GM21526 (cell line): Measurements from ENCODE around the gene EEA1.
"Not testable (repeated sequence)": the region's sequence is repeated elsewhere in the genome, so short reads cannot be mapped to it uniquely, and the experiment has no call there.

ENCODE experiments used
- ATAC-seq: cut with Tn5 transposase; IDR thresholded peaks from one replicate; pipeline ENCODE4 v1.9.1; 2021; ENCODE audit warnings: moderate library complexity; ENCODE audit not compliant: unreplicated experiment, low FRiP score

The EEA1 gene

GRCh38 chr12:92827836-92828431 lies 101.2 kb downstream of the EEA1 start:
- ATAC-seq, result no peak

DNA sequence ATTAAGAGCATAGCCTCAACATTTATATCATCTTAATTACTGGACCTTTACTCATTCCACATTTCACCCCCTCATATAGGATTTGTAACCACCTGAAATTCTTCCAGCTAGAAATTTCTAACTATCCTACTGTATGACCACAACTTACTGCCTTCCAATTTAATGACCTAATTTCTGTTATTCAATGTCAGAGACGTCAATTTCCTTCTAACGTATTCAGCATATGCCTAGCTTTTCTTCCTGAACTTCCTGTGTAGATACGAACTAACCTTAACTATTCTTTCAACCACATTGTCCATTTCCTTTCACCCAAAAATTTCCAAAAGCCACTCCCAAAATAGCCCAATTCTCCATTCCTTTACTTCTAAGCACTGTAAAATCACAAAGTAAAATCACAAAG lies 108.0 kb downstream of the EEA1 start:
- no peak for ATAC-seq

DNA sequence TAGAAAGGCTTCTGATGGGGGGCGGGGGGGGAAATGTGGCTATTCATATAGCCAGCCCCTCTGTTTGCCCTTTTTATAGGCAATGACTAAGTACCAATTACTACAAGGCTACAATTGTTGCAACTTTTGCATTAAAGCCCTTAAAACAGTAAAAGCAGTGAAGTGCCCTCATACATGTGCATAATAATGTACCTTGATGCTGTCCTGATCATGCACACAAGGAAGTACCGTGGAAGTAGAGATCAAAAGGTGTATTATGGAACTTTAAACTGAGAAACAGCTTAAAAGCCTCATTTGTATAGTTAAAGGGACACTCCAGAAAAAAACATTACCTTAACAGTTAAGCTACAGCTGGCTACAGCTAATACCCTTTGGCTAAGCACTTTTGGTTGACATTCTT lies 114.5 kb downstream of the EEA1 start:
- no peak for ATAC-seq

DNA sequence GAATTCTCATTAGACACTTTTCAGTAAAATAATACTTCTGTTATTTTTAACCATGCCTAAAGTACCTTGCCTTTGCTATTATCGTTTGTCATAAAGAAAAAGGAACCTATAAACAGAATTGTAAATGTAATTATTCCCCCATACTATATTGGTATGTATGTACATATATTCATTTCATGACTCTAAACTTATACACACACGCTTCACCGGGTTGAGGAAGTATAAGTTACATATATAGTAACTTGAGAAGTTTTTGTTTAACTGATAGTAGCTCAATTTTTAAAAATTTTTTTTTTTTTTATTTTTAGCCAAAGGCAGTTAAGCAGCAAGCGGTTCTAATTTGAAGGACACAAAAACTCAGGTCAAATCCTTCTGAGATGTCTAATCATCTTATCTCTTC lies 118.7 kb downstream of the EEA1 start:
- peak; percentile 59 for ATAC-seq

- ATAC-seq, result no peak
These were observed 125.2 kb downstream of the EEA1 start for GRCh38 chr12:92803903-92804302.

- ATAC-seq, result no peak
These were observed 126.2 kb downstream of the EEA1 start for GRCh38 chr12:92802906-92803305.

DNA sequence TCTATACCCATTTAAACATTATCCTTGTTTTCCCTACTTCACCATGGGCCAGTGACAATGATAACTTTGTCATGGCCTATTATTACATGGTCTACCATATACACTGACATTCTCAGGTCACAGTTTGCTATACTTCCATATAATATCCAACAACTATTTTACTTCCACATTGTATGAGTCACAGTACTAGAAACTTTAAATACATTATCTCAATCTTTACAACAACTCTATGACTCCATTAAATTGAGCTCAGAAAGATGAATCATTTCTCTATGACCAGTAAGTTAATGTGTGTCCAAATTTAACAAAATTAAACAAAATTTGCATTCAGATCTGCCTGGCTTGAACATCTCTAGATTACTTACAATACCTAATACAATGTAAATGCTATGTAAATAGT lies 132.4 kb downstream of the EEA1 start:
- no peak for ATAC-seq

GRCh38 chr12:92794814-92795213 lies 134.3 kb downstream of the EEA1 start:
- ATAC-seq, result no peak

- ATAC-seq, result not testable (repeated sequence)
These were observed 134.7 kb downstream of the EEA1 start for GRCh38 chr12:92794356-92794755.

DNA sequence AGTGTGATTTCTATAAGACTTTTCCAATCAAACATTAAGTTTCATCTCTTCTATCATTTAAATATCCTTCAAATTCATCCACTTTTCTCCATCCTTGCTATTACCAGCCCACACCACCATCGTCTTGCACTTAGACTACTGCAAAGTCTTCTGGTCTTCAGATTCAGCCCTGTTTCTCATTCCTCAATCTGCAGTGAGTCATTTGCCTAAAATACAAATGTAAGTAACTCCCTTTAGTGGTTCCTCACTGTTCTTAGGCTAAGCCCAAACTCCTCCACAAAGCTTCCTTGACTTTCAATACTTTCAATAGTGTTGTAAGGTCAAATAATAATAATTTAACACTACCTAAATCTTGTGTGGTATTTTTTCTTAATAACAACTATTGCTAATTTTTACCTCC lies 143.1 kb downstream of the EEA1 start:
- ATAC-seq, result no peak

DNA sequence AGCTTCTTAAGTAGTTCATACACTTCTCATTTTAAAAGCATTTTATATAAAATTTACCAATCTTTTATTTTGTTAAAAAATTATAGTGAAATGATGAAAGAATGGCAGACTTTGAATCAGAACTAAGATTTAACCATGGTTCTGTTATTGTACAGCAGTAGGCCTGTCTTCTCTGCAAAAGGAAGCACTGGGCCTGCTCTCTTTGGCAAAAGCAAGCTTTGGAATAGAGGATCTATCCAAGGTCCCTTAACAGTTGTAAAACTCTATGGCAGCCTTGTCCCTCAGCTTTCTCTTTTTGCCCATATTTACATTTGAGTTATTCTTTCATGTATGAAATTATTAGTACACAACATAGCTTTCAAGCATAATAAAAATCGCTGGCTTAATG lies 143.5 kb downstream of the EEA1 start:
- no peak for ATAC-seq

- ATAC-seq, result peak; percentile 96
These were observed 144.1 kb downstream of the EEA1 start for GRCh38 chr12:92784797-92785562.

DNA sequence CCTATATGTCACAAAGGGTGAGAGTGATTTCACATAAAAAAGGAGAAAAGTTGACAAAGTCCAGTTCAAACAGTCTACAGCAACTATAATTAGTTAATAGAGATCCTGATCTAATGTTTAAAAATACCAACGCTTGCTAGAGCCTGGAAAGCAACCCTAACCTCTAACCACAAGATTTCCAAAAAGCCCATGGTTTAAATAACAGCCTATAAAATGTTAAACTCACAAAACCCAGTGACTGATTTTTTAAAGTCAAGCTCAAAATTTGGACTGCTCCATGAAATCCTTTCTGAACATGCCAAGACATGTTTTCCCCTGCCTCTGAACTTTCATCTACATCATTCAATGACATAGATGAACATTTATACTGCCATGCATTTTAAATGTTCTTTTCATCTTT lies 144.7 kb downstream of the EEA1 start:
- ATAC-seq, result no peak

DNA sequence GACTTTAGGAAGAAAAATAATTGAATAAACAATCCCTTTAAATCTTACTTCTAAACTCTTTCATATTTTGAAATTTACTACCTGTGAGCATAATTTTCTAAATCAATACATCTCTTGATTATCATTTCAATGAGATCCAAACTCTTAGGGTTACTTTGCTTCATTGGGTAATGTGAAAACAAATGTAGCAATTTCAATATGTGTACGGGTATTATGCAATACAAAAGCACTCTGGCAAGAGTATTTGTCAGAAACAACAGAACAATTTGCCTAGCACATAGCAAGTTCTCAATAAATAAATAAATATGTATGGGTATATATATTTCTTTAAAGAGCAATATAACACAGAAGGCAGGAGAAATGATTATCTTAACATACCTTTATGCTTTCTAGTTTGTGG lies 149.2 kb downstream of the EEA1 start:
- ATAC-seq, result no peak

- no peak for ATAC-seq
These were observed 150.6 kb downstream of the EEA1 start for GRCh38 chr12:92778525-92778924.

- ATAC-seq, result no peak
These were observed 153.7 kb downstream of the EEA1 start for GRCh38 chr12:92775416-92775815.

- ATAC-seq, result no peak
These were observed 158.1 kb downstream of the EEA1 start for GRCh38 chr12:92771001-92771400.

- ATAC-seq, result peak; percentile 77
These were observed 159.8 kb downstream of the EEA1 start for GRCh38 chr12:92769124-92769901.

DNA sequence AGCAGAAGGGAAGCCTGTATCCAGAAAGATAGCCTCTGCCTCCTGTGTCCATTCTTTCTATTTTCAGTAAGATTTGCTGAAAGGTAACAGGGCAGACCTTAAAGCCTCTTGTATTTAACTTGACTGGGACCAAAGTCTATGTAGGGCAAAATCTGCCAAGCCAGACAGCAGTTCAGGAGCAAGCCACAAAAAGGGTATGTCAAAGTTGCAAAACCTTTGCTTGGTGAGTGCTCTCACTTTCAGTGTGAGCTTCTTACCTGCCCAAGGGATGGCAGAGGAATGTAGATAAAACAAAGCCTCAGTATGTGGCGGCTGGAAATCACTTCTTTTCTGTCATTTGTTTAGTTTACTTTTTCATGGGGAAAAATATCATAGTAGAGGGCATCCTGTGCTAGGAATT lies 163.2 kb downstream of the EEA1 start:
- no peak for ATAC-seq

GRCh38 chr12:92764831-92765230 lies 164.3 kb downstream of the EEA1 start:
- no peak for ATAC-seq

DNA sequence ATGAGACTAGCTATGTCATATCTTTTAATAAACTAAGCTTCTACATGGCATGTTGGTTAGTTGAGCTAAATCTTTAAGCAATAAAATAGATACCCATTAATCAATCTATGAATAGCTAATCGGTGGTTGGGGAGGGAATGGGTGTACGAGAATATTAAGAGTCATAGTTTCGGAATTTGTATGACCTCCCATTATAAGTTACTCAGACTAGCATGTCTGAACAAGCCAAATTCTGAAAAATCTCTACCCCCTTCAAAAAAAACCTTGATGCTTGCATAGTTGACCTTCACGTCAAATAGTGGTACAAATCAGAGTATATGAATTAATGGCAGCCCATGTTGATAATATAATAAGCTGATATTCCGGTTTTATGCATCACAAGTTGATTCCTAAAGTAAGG lies 166.3 kb downstream of the EEA1 start:
- no peak for ATAC-seq
